T-helper 2 cell (primary cell): ENCODE data around the gene ITPKC.
A peak's percentile ranks its signal among the peaks of the same experiment; 100 is the strongest.
"Not testable (repeated sequence)": the region's sequence is repeated elsewhere in the genome, so short reads cannot be mapped to it uniquely, and the experiment has no call there.

Experiments
- DNase-seq, 5 experiments: peaks; one replicate each; pipeline versions ENCODE4 v3.0.0 to v3.0.0-alpha.2; 2012 to 2022

ITPKC gene

DNA sequence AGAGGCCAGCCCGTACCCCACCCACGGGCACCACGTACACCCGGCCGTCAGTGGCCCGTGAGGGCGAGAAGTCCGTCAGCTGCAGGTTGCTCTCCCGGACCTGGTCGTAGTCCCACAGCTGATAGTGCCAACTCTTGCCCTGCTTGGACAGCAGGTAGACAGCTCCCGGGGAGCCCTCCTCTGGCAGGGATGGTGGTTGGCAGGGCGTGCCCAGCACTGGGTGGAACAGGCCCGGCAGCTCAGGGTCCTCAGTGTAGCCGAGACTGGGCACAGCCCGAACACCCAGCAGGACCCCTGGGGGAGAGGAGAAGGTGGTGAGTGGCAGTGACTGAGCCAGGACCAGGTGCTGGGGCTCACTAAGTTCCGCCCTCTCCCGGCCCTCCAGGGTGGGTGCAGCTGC, 25.6 kb downstream of the ITPKC start:
- DNase-seq: no peak

DNA sequence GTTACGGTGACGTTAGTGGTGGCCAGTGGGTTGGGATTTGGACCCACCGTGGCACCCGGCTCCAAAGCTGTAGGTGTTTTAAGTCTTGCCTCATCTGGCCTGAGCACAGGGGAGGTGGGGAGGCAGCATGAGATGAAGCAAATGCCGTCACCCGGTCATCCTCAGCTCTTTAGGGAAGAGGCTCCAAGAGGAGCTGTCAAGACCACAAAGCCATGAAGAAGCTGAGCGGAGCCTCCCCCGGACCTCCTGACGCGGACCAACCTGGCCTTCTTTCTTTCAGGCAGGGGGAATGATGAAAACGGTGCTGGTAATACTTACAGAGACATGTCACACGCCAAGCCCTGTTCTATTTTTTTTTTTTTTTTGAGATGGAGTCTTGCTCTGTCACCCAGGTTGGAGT, 26.0 kb downstream of the ITPKC start:
- DNase-seq: no peak

DNA sequence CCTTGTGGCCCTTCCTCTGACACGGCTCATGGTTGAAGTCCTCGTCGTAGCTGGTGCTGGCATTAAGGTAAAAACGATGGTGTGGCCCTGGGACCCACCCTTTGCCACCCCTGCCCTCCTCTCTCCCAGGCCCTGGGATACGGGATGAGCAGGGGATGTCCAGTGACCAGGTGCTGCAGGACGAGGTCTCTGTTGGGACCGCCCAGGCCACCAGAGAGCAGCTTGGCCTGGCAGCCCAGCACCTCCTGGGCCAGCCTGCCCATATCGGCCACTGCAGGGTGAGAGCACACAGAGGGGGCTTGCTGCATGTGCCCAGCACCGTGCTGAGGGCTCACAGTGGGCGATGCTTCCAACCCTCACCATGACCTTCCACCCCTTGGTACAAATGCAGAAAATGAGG, 27.0 kb downstream of the ITPKC start:
- DNase-seq: no peak

DNA sequence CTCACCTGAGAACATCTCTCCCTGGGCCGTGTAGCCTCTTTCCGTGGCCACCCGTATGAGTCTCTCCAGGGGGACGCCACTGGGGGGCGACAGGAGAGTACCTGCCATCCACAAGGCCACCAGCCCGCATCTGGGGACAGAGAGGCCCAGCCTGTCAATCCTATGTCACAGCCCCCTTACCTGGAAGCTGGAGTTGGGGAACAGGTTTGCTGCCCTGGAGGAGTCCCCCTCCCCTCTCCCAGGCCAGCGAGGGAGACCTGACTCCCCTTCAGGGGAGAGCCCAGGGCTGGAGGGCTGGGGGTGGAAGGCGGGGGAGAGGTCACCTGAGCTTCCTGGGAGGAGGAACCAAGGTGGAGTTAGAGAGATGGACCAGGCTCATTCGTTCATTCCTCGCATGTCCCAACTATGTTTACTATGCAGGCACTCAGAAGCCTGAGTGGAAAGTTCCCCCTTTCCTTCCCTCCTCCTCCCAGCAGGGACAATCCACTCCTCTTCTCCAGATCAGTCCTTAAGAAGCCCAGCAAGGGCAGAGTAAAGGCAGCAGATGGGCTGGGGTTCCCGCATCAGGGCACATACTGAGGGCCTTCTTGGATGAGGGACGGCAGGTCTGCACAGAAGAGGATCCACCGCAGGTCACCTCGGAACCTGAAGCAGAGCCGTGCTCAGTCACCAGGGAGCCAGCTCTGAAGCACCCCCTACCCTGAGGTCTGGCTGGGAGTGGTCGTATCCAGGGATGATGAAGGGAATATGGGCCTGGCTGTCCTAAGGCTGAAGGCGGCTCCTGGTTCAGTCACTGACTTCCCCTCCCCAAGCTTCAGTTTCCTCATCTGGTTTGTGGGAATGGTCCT, 27.9 kb downstream of the ITPKC start:
- peak in 1 of 5 experiments; percentile 34 for DNase-seq

DNA sequence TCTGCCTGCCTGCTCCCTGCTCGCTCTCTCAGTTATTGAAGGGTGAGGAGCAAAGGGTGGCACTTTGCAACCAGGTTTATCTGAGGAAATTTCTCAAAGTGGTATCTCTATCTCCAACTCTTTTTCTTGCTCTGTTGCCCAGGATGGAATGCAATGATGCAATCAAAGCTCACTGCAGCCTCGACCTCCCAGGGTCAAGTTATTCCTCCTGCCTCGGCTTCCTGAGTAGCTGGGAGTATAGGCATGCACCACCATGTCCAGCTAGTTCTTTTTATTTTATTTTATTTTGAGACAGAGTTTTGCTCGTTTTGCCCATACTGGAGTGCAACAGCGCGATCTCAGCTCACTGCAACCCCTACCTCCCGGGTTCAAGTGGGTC, 28.5 kb downstream of the ITPKC start:
- DNase-seq: no peak

DNA sequence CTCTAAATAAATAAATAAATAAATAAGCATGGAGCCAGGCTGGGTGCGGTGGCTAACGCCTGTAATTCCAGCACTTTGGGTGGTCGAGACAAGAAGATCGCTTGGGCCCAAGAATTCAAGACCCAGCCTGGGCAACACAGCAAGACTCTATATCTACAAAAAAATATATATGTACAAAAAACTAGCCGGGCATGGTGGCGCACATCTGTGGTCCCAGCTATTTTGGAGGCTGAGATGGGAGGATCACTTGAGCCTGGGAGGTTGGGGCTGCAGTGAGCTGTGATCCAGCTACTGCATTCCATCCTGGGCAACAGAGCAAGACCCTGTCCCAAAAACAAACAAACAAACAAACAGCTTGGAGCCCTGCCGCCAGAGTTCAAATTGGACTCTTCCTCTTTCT, 30.6 kb downstream of the ITPKC start:
- DNase-seq: no peak

DNA sequence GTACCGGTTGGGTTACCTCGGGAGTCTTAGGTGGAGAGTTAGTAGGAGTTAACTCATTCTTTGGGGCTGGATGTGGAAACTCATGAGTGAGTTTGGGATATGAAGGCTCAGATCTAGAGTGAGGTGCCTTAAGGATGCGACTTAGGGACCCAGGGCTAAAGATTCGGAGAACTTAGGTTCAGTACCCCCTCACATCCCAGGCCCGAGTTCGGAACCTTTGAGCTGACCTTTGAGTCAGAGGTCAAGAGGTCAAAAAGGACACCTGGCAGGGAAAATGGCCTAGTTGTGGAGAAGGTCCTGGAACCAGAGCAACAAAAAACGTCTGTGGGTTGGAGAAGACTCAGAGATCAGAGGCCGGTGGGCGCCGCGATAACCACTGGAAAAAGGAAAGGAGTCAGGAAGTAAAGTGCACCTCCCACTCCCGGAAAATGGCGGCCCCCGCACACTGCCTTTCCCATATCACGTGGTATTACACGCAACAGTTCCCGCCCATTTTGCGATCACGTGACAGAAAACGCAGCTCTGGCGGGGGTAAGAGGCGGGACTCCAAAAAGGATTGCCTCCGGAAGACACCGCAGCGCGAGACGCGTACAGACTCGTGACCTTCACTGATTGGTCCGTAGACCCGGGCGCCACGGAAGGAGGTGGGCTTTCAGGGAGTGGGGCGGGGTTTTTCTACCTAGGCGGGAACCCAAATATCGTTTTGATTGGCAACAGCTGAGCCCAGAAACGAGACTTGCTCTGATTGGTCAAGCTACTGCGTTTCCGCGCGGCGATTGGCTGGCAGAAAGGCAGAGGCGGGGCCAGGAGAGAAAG, 33.4 kb downstream of the ITPKC start, which contains the start of gene ACTMAP:
Gene ACTMAP (minus strand): TSS at position 420 of the 816 bp plus-strand sequence. CDS start 674 bp downstream, outside the sequence.
- DNase-seq: peak; percentile 93 to 100 (median 99)

DNA sequence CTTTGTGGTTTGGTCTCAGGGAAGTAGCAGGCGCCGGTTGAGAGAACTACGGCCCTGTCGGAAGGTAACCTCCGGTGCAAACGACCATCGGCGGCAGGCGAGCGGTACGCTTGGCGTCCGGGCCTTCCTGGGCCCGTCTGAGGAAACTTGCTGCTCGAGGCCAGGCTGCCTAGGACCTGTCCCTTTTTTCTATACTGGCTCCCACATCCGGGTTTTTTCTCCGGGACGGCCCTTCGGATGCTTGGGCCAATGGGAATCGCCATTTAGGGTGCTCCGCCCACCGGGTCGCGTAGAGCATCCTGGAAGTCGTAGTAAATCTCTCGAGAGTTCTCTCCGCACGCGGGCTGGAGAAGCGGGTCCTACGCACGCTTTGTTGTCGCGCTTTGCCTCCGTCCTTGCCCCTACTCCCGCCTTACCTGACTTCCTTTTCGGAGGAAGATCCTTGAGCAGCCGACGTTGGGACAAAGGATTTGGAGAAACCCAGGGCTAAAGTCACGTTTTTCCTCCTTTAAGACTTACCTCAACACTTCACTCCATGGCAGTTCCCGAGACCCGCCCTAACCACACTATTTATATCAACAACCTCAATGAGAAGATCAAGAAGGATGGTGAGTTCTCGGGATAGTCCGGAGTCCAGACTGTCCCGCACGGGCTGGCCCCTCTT, 34.1 kb downstream of the ITPKC start, which contains the start of gene SNRPA:
Gene SNRPA (plus strand): TSS at position 330 of the 664 bp plus-strand sequence. CDS start 206 bp downstream, at position 536.
- DNase-seq: peak; percentile 85 to 98 (median 96)

DNA sequence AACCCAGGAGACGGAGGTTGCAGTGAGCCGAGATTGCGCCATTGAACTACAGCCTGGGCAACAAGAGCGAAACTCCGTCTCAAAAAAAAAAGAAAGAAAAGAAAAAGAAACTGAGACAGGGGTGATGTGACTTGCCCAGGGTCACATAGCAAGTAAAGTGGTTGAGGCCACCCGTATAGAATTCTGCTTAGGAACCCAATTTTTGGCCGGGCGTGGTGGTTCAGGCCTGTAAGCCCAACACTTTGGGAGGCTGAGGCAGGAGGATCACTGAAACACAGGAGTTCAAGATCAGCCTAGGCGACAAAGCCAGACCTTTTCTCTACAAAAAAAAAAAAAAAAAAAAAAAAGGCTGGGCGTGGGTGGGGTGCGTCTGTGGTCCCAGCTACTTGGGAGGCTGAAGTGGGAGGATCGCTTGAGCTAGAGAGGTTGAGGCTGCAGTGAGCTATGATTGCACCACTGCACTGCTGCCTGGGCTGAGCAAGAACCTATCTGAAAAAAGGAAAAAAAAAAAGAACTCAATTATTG, 35.4 kb downstream of the ITPKC start:
- peak in 1 of 5 experiments; percentile 66 for DNase-seq

DNA sequence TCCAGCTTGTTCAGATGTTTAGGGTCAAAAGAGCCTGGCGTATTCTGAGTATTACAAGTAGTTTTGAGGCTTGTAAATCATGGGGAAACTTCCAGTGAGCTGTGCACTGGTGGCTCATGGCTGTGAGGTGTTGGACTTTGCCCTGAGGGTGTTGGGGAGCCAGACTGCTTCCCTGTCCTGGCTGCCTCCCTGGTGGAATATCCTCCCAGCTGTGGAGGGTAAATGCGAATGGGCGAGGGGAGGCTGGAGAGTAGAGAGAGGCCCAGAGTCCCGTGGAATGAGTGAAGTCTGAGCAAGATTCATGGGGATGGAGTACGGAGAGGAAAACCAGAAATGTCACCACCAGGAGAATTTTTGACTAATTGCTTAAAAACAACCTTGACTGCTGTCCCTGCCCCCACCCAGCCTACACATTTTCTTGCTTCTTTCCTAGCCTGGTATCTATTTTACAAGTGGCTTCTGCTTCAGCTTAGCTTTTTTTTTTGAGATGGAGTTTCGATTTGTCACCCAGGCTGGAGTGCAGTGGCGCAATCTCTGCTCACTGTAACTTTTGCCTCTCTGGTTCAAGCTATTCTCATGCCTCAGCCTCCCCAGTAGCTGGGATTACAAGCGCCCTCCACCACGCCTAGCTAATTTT, 37.8 kb downstream of the ITPKC start:
- DNase-seq: peak in 2 of 5 experiments; percentile 61 to 75

DNA sequence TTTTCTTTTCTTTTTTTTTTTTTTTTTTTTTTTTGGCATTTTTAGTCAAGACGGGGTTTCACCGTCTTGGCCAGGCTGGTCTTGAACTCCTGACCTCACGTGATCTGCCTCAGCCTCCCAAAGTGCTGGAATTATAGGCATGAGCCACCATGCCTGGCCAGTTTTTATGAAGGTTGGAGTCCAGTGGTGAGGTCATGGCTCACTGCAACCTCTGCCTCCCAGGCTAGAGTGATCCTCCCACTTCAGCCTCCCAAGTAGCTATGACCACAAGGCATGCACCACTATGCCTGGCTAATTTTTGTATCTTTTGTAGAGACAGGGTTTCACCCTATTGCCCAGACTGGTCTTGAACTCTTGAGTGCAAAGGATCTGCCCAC, 38.3 kb downstream of the ITPKC start:
- no peak for DNase-seq

DNA sequence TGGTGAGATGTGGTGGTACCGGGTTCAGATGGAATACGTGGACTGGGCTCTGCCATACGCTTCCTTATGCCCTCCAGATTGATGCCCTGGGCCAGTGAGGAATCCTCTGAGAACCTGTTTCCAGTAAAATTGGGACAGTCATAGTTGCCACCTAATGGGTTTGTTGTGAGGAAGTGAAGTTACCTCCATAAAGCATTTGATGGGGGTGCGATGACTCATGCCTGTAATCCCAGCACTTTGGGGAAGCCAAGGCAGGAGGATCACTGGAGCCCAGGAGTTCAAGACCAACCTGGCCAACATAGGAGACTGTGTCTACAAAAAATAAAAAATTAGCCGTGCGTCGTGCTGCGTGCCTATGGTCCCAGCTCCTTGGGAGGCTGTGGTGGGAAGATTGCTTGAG, 38.9 kb downstream of the ITPKC start:
- DNase-seq: peak in 1 of 5 experiments; percentile 23

DNA sequence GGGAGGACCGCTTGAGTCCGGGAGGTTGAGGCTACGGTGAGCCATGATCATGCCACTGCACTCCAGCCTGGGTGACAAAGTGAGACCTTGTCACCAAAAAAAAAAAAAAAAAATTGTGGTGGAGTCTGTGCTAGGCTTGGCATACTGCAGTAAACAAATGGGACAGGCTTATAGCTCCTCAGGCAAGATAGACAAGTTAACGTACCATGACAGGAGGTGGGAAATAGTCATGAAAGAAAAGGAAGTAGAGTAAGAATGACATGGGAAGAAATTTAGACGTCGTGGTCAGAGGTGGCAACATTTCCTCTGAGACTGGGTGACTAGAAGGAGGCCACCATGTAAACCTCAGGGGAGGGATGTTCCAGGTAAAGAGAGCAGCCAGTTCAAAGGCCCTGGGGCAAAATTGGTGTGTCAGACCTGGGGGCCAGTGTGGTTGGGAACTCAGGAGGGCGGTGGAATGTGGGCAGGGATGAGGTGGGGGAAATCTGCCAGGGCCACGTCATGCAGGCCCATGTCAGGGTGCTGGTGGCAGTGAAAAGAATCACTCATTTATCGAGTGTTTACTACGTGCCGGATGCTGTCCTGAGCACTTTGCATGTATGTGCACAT, 39.7 kb downstream of the ITPKC start:
- peak in 3 of 5 experiments; percentile 25 to 75 (median 33) for DNase-seq

DNA sequence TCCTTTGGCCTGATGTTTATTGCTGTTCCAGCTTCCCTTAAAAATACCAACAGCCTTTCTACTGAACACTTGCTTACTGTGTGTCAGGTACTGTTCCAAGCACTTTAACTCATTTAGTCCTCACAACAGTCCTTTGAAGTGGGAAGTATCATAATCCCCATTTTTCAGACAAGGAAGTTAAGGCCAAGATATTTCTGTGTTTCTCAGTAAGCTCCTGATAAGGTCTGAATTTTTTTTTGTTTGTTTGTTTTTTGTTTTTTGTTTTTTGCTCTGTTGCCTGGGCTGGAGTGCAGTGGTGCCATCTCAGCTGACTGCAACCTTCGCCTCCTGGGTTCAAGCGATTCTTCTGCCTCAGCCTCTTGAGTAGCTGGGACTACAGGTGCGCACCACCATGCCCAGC, 41.6 kb downstream of the ITPKC start:
- no peak for DNase-seq

DNA sequence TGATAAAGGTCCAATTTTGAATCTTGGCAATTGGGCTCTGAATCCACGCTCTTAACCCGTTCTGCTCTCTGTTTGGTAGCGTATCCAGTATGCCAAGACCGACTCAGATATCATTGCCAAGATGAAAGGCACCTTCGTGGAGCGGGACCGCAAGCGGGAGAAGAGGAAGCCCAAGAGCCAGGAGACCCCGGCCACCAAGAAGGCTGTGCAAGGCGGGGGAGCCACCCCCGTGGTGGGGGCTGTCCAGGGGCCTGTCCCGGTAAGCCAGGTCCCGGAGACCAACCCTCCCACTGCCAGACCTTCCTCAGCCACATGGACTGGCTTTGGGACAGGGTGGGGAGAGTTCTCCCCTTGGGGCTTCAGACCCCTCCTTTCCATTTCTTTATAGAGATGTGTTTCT, 42.4 kb downstream of the ITPKC start:
- DNase-seq: no peak

DNA sequence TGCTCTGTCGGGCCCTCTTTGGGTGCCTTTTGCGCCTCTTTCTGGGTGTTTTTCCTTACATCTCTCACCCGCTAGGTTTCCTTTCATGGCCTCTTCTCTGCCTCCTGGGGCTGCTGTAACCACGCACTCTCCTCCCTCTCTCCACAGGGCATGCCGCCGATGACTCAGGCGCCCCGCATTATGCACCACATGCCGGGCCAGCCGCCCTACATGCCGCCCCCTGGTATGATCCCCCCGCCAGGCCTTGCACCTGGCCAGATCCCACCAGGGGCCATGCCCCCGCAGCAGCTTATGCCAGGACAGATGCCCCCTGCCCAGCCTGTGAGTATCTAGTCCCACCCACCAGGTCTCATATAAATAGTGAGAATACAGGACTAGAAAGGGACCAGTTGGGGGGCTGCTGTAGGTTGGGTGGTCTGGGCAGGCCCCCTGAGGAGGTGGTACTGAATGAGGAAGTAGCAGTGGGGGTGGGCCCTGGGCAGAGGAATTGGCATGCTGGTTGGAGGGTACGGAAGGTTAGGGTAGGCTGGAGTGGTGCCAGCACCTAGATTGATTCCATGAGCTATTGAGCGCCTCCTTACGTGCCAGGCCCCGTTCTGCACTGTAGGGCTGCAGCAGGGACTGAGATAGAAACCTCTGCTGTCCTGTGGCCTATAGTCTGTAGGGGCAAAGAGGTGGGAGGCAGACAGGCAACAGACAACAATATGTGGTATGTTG, 46.0 kb downstream of the ITPKC start:
- DNase-seq: no peak

DNA sequence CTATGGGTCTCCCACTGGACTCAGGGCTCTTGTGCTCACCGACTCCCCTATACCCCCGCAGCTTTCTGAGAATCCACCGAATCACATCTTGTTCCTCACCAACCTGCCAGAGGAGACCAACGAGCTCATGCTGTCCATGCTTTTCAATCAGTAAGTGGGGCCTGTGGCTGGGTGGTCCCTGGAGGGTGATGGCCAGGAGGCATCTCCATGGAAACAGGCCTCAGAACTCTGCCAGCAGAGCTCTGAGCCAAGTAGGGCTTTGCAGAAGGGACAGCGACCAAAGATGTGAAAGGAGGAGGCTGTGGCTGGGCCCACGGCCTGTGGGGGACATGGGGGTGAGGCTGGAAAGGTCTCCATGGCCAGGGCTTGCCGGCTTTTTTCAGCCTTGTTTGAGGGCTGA, 46.6 kb downstream of the ITPKC start:
- no peak for DNase-seq

DNA sequence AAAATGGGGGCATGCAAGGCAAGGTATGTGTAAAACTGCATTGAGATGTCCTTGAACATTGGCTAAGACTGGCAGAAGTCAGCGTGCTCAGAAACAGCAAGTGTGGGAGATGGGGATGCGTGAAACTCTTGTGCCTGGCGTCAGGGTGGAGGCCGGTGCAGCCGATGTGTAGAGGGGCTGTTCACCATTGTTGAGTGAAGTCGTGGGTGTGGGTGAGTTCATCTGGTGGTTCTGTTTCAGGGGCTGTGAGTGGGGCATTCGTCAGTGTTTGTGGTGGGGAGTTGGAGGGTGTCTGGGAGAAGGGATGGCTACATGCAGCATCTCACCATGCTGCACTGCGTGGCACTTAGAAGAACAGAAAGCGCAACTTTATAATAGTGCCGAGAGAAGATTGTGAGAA, 47.1 kb downstream of the ITPKC start:
- DNase-seq: no peak

DNA sequence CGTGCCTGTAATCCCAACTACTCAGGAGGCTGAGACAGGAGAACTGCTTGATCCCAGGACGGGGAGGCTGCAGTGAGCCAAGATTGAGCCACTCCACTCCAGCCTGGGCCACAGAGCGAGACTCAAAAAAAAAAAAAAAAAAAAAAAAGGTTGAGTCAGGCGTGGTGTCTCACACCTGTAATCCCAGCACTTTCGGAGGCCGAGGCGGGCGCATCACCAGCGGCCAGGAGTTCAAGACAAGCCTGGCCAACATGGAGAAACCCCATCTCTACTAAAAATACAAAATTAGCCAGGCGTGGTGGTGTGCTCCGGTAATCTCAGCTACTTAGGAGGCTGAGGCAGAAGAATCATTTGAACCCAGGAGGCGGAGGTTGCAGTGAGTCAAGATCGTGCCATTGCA, 49.5 kb downstream of the ITPKC start:
- DNase-seq: not testable (repeated sequence)

DNA sequence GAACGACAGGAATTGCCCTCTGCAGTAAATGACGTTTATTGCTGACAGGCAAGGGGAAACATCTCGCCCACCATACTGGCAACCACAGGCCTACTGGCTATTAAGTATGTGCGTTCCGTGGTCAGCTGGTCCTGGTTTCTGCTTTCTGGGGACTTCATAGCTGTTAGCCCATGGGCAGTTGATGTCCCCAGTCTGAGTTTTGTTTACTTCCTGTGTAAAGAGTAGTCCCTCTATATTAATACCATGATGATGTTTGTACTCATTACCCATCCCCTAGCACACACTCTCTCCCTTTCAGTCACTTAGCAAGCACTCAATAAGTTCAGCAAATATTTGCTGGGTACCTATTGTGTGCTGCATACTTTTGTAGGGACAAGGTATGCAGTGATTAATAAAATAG, 52.0 kb downstream of the ITPKC start:
- no peak for DNase-seq
